ENCODE data around the gene ARHGEF12. TPM values are rescaled to one million over a fixed set of nuclear protein-coding genes. Genes with fewer than 3 reads are reported as not detected.

Gene ARHGEF12
- total and polyA plus RNA-seq, 2 experiments from 2014 or later: 9.0 to 38.9 TPM

DNA sequence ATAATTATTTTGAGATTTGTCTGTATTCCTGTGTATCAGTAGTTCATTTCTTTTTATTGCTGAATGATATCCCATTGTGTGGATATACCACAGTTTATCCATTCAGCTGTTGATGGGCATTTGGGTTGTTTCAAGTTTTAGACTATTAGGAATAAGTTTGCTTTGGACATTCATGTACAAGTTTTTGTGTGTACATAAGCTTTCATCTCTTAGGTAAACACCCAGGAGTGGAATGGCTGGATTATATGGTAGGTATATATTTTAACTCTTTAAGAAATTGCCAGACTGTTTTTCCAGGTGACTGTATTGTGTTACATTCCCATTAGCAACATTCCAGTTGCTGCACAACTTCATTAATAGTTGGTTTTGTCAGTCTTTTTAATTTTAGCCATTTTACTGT is 52.0 kb downstream of the ARHGEF12 start (continued):
- TF ChIP-seq, protein P1, sequence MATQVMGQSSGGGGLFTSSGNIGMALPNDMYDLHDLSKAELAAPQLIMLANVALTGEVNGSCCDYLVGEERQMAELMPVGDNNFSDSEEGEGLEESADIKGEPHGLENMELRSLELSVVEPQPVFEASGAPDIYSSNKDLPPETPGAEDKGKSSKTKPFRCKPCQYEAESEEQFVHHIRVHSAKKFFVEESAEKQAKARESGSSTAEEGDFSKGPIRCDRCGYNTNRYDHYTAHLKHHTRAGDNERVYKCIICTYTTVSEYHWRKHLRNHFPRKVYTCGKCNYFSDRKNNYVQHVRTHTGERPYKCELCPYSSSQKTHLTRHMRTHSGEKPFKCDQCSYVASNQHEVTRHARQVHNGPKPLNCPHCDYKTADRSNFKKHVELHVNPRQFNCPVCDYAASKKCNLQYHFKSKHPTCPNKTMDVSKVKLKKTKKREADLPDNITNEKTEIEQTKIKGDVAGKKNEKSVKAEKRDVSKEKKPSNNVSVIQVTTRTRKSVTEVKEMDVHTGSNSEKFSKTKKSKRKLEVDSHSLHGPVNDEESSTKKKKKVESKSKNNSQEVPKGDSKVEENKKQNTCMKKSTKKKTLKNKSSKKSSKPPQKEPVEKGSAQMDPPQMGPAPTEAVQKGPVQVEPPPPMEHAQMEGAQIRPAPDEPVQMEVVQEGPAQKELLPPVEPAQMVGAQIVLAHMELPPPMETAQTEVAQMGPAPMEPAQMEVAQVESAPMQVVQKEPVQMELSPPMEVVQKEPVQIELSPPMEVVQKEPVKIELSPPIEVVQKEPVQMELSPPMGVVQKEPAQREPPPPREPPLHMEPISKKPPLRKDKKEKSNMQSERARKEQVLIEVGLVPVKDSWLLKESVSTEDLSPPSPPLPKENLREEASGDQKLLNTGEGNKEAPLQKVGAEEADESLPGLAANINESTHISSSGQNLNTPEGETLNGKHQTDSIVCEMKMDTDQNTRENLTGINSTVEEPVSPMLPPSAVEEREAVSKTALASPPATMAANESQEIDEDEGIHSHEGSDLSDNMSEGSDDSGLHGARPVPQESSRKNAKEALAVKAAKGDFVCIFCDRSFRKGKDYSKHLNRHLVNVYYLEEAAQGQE (IDR thresholded peaks at IDR 0.05; ENCODE audit: unreplicated experiment): no peak
- no peak for TF ChIP-seq STAT1 (IDR thresholded peaks at IDR 0.05; ENCODE audit: unreplicated experiment)

DNA sequence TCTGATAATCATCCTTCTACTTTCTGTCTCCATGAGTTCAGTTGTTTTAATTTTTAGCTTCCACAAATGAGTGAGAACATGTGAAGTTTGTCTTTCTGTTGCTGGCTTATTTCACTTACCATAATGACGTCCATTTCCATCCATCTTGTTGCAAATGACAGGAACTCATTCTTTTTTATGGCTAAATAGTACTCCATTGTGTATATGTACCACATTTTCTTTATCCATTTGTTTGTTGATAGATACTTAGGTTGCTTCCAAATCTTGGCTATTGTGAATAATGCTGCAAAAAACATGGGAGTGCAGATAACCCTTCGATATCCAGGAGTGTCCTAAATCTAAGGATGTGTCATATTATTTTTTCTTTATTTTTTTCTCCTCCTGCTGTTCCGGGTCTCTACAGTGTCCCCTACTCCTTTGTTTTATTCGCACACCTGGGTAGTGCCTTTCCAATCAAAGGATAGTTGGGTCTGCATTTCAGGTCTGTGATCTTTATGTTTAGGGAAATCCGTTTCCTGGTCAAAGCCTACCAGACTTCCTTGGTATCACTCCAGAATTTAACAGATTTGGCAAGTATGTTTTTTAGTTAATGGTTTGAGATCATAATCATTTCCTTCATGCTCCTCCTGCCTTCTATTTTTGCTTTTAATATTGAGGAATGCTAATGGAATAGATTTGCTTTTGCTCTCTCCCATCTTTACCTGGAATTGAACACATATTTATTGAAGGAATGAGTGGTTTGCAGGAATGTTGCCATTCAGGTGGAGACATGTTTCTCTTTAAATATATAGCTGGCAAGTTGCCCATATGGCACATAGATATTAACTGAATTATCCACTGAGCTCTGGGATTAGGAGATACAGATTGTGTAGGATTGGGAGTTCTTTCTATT is 53.7 kb downstream of the ARHGEF12 start:
- Histone ChIP-seq H3K27ac (ENCODE audit: low read depth) (no peak overlapping the region), H3K36me3 (ENCODE audit: insufficient read depth) (no peaks in the 10 kb centered on the region), H3K4me1 (ENCODE audit: insufficient read depth) (peaks cover 12% of the 10 kb centered on the region), H2AFZ (no peak overlapping the region), H3K4me2 (no peak overlapping the region), H3K27me3 (ENCODE audit: insufficient read depth) (no peaks in the 10 kb centered on the region), H3K4me3 (no peak overlapping the region), H3K79me2 (replicated peaks; ENCODE audit: insufficient read depth) (peaks cover 92% of the 10 kb centered on the region), H4K20me1 (replicated peaks; ENCODE audit: insufficient read depth) (no peaks in the 10 kb centered on the region), H3K9me2 (ENCODE audit: insufficient read depth) (no peaks in the 10 kb centered on the region), H3F3A (replicated peaks; ENCODE audit: low read depth) (no peaks in the 10 kb centered on the region)
- H3K36me3 Mint-ChIP-seq (ENCODE audit: low read depth): peaks cover 8% of the 10 kb centered on the region; the same call in 1 of the 3 replicates
- H3K27me3 Mint-ChIP-seq (ENCODE audit: insufficient read depth, low read depth, poor library complexity): no peaks in the 10 kb centered on the region
- ATAC-seq (no peak), DNase-seq (ENCODE audit: low spot score) (no peak)
- H3K4me1 Mint-ChIP-seq: peaks cover 22% of the 10 kb centered on the region
- H3K27ac Mint-ChIP-seq: no peak overlapping the region
- H3K4me3 Mint-ChIP-seq: no peak overlapping the region
- peaks cover 9% of the 10 kb centered on the region; the same call in 2 of the 3 replicates for H3K9me3 Mint-ChIP-seq
- TF ChIP-seq, protein P2, sequence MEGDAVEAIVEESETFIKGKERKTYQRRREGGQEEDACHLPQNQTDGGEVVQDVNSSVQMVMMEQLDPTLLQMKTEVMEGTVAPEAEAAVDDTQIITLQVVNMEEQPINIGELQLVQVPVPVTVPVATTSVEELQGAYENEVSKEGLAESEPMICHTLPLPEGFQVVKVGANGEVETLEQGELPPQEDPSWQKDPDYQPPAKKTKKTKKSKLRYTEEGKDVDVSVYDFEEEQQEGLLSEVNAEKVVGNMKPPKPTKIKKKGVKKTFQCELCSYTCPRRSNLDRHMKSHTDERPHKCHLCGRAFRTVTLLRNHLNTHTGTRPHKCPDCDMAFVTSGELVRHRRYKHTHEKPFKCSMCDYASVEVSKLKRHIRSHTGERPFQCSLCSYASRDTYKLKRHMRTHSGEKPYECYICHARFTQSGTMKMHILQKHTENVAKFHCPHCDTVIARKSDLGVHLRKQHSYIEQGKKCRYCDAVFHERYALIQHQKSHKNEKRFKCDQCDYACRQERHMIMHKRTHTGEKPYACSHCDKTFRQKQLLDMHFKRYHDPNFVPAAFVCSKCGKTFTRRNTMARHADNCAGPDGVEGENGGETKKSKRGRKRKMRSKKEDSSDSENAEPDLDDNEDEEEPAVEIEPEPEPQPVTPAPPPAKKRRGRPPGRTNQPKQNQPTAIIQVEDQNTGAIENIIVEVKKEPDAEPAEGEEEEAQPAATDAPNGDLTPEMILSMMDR (conservative IDR thresholded peaks at IDR 0.05; ENCODE audit: low read depth in 2 of 2): no peak
- TF ChIP-seq EZH2phosphoT487 (IDR thresholded peaks at IDR 0.05; ENCODE audit: unreplicated experiment) (no peak), STAT1 (IDR thresholded peaks at IDR 0.05; ENCODE audit: unreplicated experiment) (no peak), NANOG (IDR thresholded peaks at IDR 0.05; ENCODE audit: borderline replicate concordance) (no peak), ZNF114 (CRISPR knock-in tag; IDR thresholded peaks at IDR 0.05) (no peak), JUNB (IDR thresholded peaks at IDR 0.05; ENCODE audit: unreplicated experiment) (no peak), CREB1 (CRISPR knock-in tag; IDR thresholded peaks at IDR 0.05; ENCODE audit: low read depth) (no peak), ZNF331 (CRISPR knock-in tag; IDR thresholded peaks at IDR 0.05; ENCODE audit: low read depth) (no peak)
- TF ChIP-seq, protein P3, sequence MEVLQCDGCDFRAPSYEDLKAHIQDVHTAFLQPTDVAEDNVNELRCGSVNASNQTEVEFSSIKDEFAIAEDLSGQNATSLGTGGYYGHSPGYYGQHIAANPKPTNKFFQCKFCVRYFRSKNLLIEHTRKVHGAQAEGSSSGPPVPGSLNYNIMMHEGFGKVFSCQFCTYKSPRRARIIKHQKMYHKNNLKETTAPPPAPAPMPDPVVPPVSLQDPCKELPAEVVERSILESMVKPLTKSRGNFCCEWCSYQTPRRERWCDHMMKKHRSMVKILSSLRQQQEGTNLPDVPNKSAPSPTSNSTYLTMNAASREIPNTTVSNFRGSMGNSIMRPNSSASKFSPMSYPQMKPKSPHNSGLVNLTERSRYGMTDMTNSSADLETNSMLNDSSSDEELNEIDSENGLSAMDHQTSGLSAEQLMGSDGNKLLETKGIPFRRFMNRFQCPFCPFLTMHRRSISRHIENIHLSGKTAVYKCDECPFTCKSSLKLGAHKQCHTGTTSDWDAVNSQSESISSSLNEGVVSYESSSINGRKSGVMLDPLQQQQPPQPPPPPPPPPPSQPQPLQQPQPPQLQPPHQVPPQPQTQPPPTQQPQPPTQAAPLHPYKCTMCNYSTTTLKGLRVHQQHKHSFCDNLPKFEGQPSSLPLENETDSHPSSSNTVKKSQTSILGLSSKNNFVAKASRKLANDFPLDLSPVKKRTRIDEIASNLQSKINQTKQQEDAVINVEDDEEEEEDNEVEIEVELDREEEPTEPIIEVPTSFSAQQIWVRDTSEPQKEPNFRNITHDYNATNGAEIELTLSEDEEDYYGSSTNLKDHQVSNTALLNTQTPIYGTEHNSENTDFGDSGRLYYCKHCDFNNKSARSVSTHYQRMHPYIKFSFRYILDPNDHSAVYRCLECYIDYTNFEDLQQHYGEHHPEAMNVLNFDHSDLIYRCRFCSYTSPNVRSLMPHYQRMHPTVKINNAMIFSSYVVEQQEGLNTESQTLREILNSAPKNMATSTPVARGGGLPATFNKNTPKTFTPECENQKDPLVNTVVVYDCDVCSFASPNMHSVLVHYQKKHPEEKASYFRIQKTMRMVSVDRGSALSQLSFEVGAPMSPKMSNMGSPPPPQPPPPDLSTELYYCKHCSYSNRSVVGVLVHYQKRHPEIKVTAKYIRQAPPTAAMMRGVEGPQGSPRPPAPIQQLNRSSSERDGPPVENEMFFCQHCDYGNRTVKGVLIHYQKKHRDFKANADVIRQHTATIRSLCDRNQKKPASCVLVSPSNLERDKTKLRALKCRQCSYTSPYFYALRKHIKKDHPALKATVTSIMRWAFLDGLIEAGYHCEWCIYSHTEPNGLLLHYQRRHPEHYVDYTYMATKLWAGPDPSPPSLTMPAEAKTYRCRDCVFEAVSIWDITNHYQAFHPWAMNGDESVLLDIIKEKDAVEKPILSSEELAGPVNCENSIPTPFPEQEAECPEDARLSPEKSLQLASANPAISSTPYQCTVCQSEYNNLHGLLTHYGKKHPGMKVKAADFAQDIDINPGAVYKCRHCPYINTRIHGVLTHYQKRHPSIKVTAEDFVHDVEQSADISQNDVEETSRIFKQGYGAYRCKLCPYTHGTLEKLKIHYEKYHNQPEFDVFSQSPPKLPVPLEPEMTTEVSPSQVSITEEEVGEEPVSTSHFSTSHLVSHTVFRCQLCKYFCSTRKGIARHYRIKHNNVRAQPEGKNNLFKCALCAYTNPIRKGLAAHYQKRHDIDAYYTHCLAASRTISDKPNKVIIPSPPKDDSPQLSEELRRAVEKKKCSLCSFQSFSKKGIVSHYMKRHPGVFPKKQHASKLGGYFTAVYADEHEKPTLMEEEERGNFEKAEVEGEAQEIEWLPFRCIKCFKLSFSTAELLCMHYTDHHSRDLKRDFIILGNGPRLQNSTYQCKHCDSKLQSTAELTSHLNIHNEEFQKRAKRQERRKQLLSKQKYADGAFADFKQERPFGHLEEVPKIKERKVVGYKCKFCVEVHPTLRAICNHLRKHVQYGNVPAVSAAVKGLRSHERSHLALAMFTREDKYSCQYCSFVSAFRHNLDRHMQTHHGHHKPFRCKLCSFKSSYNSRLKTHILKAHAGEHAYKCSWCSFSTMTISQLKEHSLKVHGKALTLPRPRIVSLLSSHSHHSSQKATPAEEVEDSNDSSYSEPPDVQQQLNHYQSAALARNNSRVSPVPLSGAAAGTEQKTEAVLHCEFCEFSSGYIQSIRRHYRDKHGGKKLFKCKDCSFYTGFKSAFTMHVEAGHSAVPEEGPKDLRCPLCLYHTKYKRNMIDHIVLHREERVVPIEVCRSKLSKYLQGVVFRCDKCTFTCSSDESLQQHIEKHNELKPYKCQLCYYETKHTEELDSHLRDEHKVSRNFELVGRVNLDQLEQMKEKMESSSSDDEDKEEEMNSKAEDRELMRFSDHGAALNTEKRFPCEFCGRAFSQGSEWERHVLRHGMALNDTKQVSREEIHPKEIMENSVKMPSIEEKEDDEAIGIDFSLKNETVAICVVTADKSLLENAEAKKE (CRISPR knock-in tag; IDR thresholded peaks at IDR 0.05): no peak
- TF ChIP-seq, protein P4, sequence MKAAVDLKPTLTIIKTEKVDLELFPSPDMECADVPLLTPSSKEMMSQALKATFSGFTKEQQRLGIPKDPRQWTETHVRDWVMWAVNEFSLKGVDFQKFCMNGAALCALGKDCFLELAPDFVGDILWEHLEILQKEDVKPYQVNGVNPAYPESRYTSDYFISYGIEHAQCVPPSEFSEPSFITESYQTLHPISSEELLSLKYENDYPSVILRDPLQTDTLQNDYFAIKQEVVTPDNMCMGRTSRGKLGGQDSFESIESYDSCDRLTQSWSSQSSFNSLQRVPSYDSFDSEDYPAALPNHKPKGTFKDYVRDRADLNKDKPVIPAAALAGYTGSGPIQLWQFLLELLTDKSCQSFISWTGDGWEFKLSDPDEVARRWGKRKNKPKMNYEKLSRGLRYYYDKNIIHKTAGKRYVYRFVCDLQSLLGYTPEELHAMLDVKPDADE (IDR thresholded peaks at IDR 0.05): no peak
